Measurements from ENCODE around the gene VSTM4. TPM values are rescaled to one million over a fixed set of nuclear protein-coding genes. Genes with fewer than 3 reads are reported as not detected.

The VSTM4 gene
- 71.4 and 77.0 TPM in 2 replicates for total RNA-seq

GRCh38 chr10:49115015-49115795 is at the start of gene VSTM4:
Gene VSTM4 (minus strand): TSS chr10:49115522. CDS start chr10:49115485, 37 bp downstream.

GRCh38 chr10:49133706-49134248 is 18.5 kb upstream of the VSTM4 start, which contains the start of gene FAM170B:
Gene FAM170B (minus strand): TSS chr10:49134021. CDS start chr10:49133918, 103 bp downstream.

Small RNA genes within 50 kb of the gene (small RNA-seq; reads per million reads assigned to genes)
- gene MIR4294 = not detected

Other genes starting within 250 kb of the VSTM4 start
- not detected in 2 replicates for gene LRRC18, start 175.7 kb downstream of the VSTM4 start, total RNA-seq
- 0.16 TPM in 1 of 2 replicates, not detected in the other for gene FAM170B, start 18.5 kb upstream of the VSTM4 start, total RNA-seq
- gene TMEM273, start 72.9 kb upstream of the VSTM4 start, total RNA-seq = not detected in 2 replicates
- not detected in 2 replicates for gene C10orf71, start 183.6 kb upstream of the VSTM4 start, total RNA-seq

All from hair follicle dermal papilla cell (primary cell).